Panc1 (cell line): ENCODE data around the gene QSOX1. TPM values are rescaled to one million over a fixed set of nuclear protein-coding genes. Genes with fewer than 3 reads are reported as not detected.

Source experiments
- ATAC-seq: fragments of 200-7000 bp; cut with Tn5 transposase; 2 replicates; pipeline ENCODE4 v1.9.1; 2020; ENCODE audit warnings: mild to moderate bottlenecking, moderate library complexity
- BruUV-seq: library from RNA; stranded (reverse); fragments of 400-500 nt; replicated peaks from 2 replicates; lab custom pipeline; 2021; lab: Mats Ljungman, UMichigan
- CTCF ChIA-PET: fragments of 300-600 bp; sonication (Branson Sonifier 250); formaldehyde crosslinking; loops from one replicate; lab custom pipeline; 2022; ENCODE audit warnings: antibody characterized with exemption; lab: Charles Lee
- POLR2A ChIA-PET: fragments of 300-600 bp; sonication (Branson Sonifier 250); formaldehyde crosslinking; loops from one replicate; lab custom pipeline; 2022; ENCODE audit warnings: antibody characterized with exemption; lab: Charles Lee
- DNase-seq: peaks from one replicate; pipeline ENCODE4 v3.0.0-alpha.2; 2010; ENCODE audit warnings: low read depth, low spot score
- H3K27ac ChIP-seq: 2 replicates; pipeline ENCODE4 v1.5.1; 2011; ENCODE audit warnings: mild to moderate bottlenecking, low read length, inconsistent platforms
- H3K27me3 ChIP-seq: fragments of 200-500 bp; sonication (Bioruptor generic); 2 replicates; pipeline ENCODE4 v1.6.0; 2014; ENCODE audit warnings: low read length, inconsistent platforms; ENCODE audit not compliant: control insufficient read depth, insufficient read depth
- H3K36me3 ChIP-seq: fragments of 200-500 bp; sonication (Bioruptor generic); 2 replicates; pipeline ENCODE4 v1.5.1; 2014; ENCODE audit warnings: inconsistent platforms, mild to moderate bottlenecking, low read length, moderate library complexity; ENCODE audit not compliant: control insufficient read depth, insufficient read depth
- H3K4me1 ChIP-seq: 2 replicates; pipeline ENCODE4 v1.5.1; 2011; ENCODE audit warnings: inconsistent platforms, mild to moderate bottlenecking, low read length, moderate library complexity; ENCODE audit not compliant: control insufficient read depth, insufficient read depth
- H3K4me3 ChIP-seq, 2 experiments: 2 replicates each; pipeline ENCODE4 v1.5.1; 2011 to 2012; ENCODE audit warnings: low read depth in 2 of 2, low read length in 2 of 2, mild to moderate bottlenecking in 2 of 2, inconsistent platforms in 1 of 2, moderate library complexity in 1 of 2
- H3K9me3 ChIP-seq: fragments of 200-500 bp; sonication (Bioruptor generic); 2 replicates; pipeline ENCODE4 v1.5.1; 2014; ENCODE audit warnings: low read depth, mild to moderate bottlenecking, inconsistent platforms, low read length, moderate library complexity; ENCODE audit not compliant: control insufficient read depth, insufficient read depth
- CTCF ChIP-seq: fragments of 450-650 bp; IDR thresholded peaks from 2 replicates; pipeline ENCODE4 v1.5.1; 2017; ENCODE audit warnings: mild to moderate bottlenecking
- POLR2AphosphoS5 ChIP-seq: IDR thresholded peaks from 2 replicates; pipeline ENCODE4 v1.6.1; 2012; ENCODE audit warnings: mild to moderate bottlenecking, low read depth, low read length, moderate library complexity
- REST ChIP-seq, 2 experiments: IDR thresholded peaks; 2 replicates each; pipeline ENCODE4 v1.6.1; 2011 to 2012; ENCODE audit warnings: low read depth in 2 of 2, control low read depth in 1 of 2, low read length in 1 of 2, mild to moderate bottlenecking in 1 of 2, moderate library complexity in 1 of 2; ENCODE audit not compliant: insufficient read depth in 1 of 2
- in situ Hi-C: cut with HindIII; loops from 2 replicates; pipeline ENCODE4 v1.10.0; 2016; ENCODE audit warnings: low sequenced_read_pairs, low pct_unique_long_range_greater_than_20kb
- intact Hi-C: fragments of 100-400 bp; cut with micrococcal nuclease; formaldehyde crosslinking; loops from one replicate; pipeline ENCODE4 v1.10.0; 2022; ENCODE audit not compliant: unreplicated experiment
- total RNA-seq: library from RNA; stranded (reverse); gene quantifications from one replicate; pipeline ENCODE4 v1.2.1, GENCODE V29; 2021; ENCODE audit not compliant: unreplicated experiment

Gene QSOX1
- total RNA-seq, 1 experiment from 2014 or later, result 152 TPM

GRCh38 chr1:180252638-180253536 is 98.2 kb downstream of the QSOX1 start:
- ATAC-seq (peak; percentile 73), DNase-seq (peak; percentile 58)
- intact Hi-C loops (loop anchor here (2.0 kb wide), 2 partner anchors 164 to 230 kb away; no protein-coding TSS in a partner anchor), in situ Hi-C loops (no loop called here)
- BruUV-seq, result no TSS peak
- CTCF ChIA-PET, result interaction anchor here (0.6 to 1.3 kb wide), 5 partner anchors 8 to 163 kb away, joined by 3 to 4 read pairs (median 3); no protein-coding TSS in a partner anchor
- H3K36me3 ChIP-seq, result no peaks in the 10 kb centered on the region
- no peaks in the 10 kb centered on the region for H3K9me3 ChIP-seq
- POLR2A ChIA-PET, result interaction anchor here (0.6 to 0.7 kb wide), 2 partner anchors 151 to 247 kb away, joined by 3 to 10 read pairs; no protein-coding TSS in a partner anchor
- no peak overlapping the region for H3K27ac ChIP-seq
- H3K4me1 ChIP-seq, result no peaks in the 10 kb centered on the region
- TF ChIP-seq REST (IDR thresholded peaks at IDR 0.05; ENCODE audit: insufficient read depth in 1 of 2, low read depth in 2 of 2, low read length in 1 of 2), result no peak
- no peak for TF ChIP-seq POLR2AphosphoS5
- peak; percentile 93 for TF ChIP-seq CTCF
- no peaks in the 10 kb centered on the region for H3K27me3 ChIP-seq
- H3K4me3 ChIP-seq, result no peak overlapping the region

Other genes with a start within 250 kb of the QSOX1 start
- gene CEP350, start 200.1 kb upstream of the QSOX1 start, total RNA-seq, result 41.1 TPM
- 0.72 TPM for gene LHX4, start 75.4 kb downstream of the QSOX1 start, total RNA-seq